NT2/D1 (cell line): ENCODE results near the gene IGBP1.

ENCODE experiments used
- DNase-seq: peaks from one replicate; pipeline ENCODE4 v3.0.0-alpha.2; 2011; ENCODE audit warnings: low read depth, low spot score
- H3K27me3 ChIP-seq: 2 replicates; pipeline ENCODE4 v1.6.0; 2011; ENCODE audit warnings: mild to moderate bottlenecking; ENCODE audit not compliant: insufficient read length, insufficient read depth
- H3K36me3 ChIP-seq: 2 replicates; pipeline ENCODE4 v1.6.1; 2011; ENCODE audit warnings: mild to moderate bottlenecking, low read length, mixed read lengths; ENCODE audit not compliant: insufficient read depth, insufficient read length
- H3K4me1 ChIP-seq: 2 replicates; pipeline ENCODE4 v1.5.1; 2011; ENCODE audit not compliant: insufficient read depth, insufficient read length
- H3K4me3 ChIP-seq: 2 replicates; pipeline ENCODE4 v1.5.1; 2011; ENCODE audit warnings: low read depth; ENCODE audit not compliant: insufficient read length
- H3K9ac ChIP-seq: 2 replicates; pipeline ENCODE4 v1.6.0; 2011; ENCODE audit warnings: low read depth; ENCODE audit not compliant: insufficient read length
- H3K9me3 ChIP-seq: 2 replicates; pipeline ENCODE4 v1.5.1; 2011; ENCODE audit warnings: mild to moderate bottlenecking, low read length; ENCODE audit not compliant: insufficient read depth
- SUZ12 ChIP-seq: IDR thresholded peaks from 2 replicates; pipeline ENCODE4 v1.6.1; 2011; ENCODE audit not compliant: insufficient read length, insufficient read depth; ENCODE audit errors: extremely low read depth
- YY1 ChIP-seq: IDR thresholded peaks from 2 replicates; pipeline ENCODE4 v1.6.1; 2011; ENCODE audit not compliant: insufficient read length, insufficient read depth
- ZNF274 ChIP-seq: IDR thresholded peaks from 2 replicates; pipeline ENCODE4 v1.6.1; 2011; ENCODE audit warnings: mild to moderate bottlenecking, low read depth, low read length

Gene IGBP1

GRCh38 chrX:70132877-70133302 is 357 bp upstream of the IGBP1 start:
- no peaks in the 10 kb centered on the region for H3K9me3 ChIP-seq
- peak overlapping the region; percentile 74 for H3K4me3 ChIP-seq
- no peak for DNase-seq
- H3K27me3 ChIP-seq = no peaks in the 10 kb centered on the region
- H3K4me1 ChIP-seq = peaks cover 8% of the 10 kb centered on the region
- peak overlapping the region; percentile 94 for H3K9ac ChIP-seq
- TF ChIP-seq ZNF274 (no peak), SUZ12 (no peak), YY1 (no peak)
- peaks cover 33% of the 10 kb centered on the region for H3K36me3 ChIP-seq

- no peaks in the 10 kb centered on the region for H3K27me3 ChIP-seq
- H3K9me3 ChIP-seq = no peaks in the 10 kb centered on the region
- peaks cover 2% of the 10 kb centered on the region for H3K4me1 ChIP-seq
- H3K36me3 ChIP-seq = peaks cover 33% of the 10 kb centered on the region
- DNase-seq = no peak
- peak overlapping the region; percentile 85 for H3K9ac ChIP-seq
- TF ChIP-seq SUZ12 (no peak), YY1 (no peak), ZNF274 (no peak)
- H3K4me3 ChIP-seq = peak overlapping the region; percentile 74
Measured at GRCh38 chrX:70134116-70134477, 850 bp downstream of the IGBP1 start.

- TF ChIP-seq SUZ12 (no peak), ZNF274 (no peak), YY1 (no peak)
- no peaks in the 10 kb centered on the region for H3K9me3 ChIP-seq
- H3K4me3 ChIP-seq = no peak overlapping the region
Measured at GRCh38 chrX:70138622-70139021, 5.4 kb downstream of the IGBP1 start.

GRCh38 chrX:70139736-70140135 is 6.5 kb downstream of the IGBP1 start:
- H3K27me3 ChIP-seq = no peaks in the 10 kb centered on the region
- TF ChIP-seq YY1 = no peak
- no peak for TF ChIP-seq ZNF274
- no peak for TF ChIP-seq SUZ12
- peaks cover under 1% of the 10 kb centered on the region for H3K4me1 ChIP-seq
- no peaks in the 10 kb centered on the region for H3K9me3 ChIP-seq
- H3K4me3 ChIP-seq = no peak overlapping the region
- H3K9ac ChIP-seq = no peak overlapping the region
- DNase-seq = no peak
- H3K36me3 ChIP-seq = peaks cover 54% of the 10 kb centered on the region

More at GRCh38 chrX:70138622-70139021, 5.4 kb downstream of the IGBP1 start:
- H3K4me1 ChIP-seq = peaks cover 2% of the 10 kb centered on the region
- peaks cover 61% of the 10 kb centered on the region for H3K36me3 ChIP-seq
- H3K9ac ChIP-seq = no peak overlapping the region
- H3K27me3 ChIP-seq = no peaks in the 10 kb centered on the region
- DNase-seq = no peak

- H3K4me3 ChIP-seq = no peak overlapping the region
- H3K9me3 ChIP-seq = no peaks in the 10 kb centered on the region
- no peaks in the 10 kb centered on the region for H3K4me1 ChIP-seq
- no peak for DNase-seq
- no peak for TF ChIP-seq SUZ12
- no peak for TF ChIP-seq ZNF274
- no peak for TF ChIP-seq YY1
- H3K9ac ChIP-seq = no peak overlapping the region
- H3K36me3 ChIP-seq = peaks cover 46% of the 10 kb centered on the region
- no peaks in the 10 kb centered on the region for H3K27me3 ChIP-seq
Measured at GRCh38 chrX:70141373-70141772, 8.1 kb downstream of the IGBP1 start.

- Histone ChIP-seq H3K36me3 (peaks cover 29% of the 10 kb centered on the region), H3K9me3 (no peaks in the 10 kb centered on the region), H3K9ac (no peak overlapping the region), H3K4me3 (no peak overlapping the region), H3K27me3 (no peaks in the 10 kb centered on the region), H3K4me1 (peaks cover 3% of the 10 kb centered on the region)
- TF ChIP-seq YY1 = no peak
- TF ChIP-seq ZNF274 = no peak
- TF ChIP-seq SUZ12 = no peak
- DNase-seq = no peak
Measured at GRCh38 chrX:70166601-70167590, 33.6 kb downstream of the IGBP1 start.
